Activated B cell treated with CpG ODN at 0.5 μM for 24 hours (primary cell): Measurements from ENCODE around the gene OXNAD1. TPM values are rescaled to one million over a fixed set of nuclear protein-coding genes. Genes with fewer than 3 reads are reported as not detected.
A peak's percentile ranks its signal among the peaks of the same experiment; 100 is the strongest.

Source experiments
- ATAC-seq: fragments of 200-7000 bp; cut with Tn5 transposase; one replicate; pipeline ENCODE4 v1.10.0; 2021; ENCODE audit warnings: low read depth, mild to moderate bottlenecking, moderate library complexity
- CTCF ChIA-PET: fragments of 350-600 bp; sonication (Branson Sonifier 250); formaldehyde crosslinking; loops from one replicate; lab custom pipeline; 2021; ENCODE audit warnings: antibody characterized with exemption; lab: Charles Lee
- POLR2A ChIA-PET: fragments of 350-600 bp; sonication (Branson Sonifier 250); formaldehyde crosslinking; loops from one replicate; lab custom pipeline; 2021; ENCODE audit warnings: antibody characterized with exemption; lab: Charles Lee
- DNase-seq: peaks from one replicate; pipeline ENCODE4 v3.0.0; 2022
- H3K27ac Mint-ChIP-seq: one replicate; pipeline ENCODE4 v1.8.0; 2020; ENCODE audit warnings: mixed read lengths
- H3K27me3 Mint-ChIP-seq: one replicate; pipeline ENCODE4 v1.8.0; 2021; ENCODE audit warnings: mixed read lengths
- H3K36me3 Mint-ChIP-seq: one replicate; pipeline ENCODE4 v1.8.0; 2021; ENCODE audit warnings: low read depth, mixed read lengths
- H3K4me1 Mint-ChIP-seq: one replicate; pipeline ENCODE4 v1.8.0; 2021; ENCODE audit warnings: mixed read lengths
- H3K4me3 Mint-ChIP-seq: one replicate; pipeline ENCODE4 v1.8.0; 2020; ENCODE audit warnings: mild to moderate bottlenecking, mixed read lengths
- H3K9me3 Mint-ChIP-seq: one replicate; pipeline ENCODE4 v1.8.0; 2020; ENCODE audit warnings: mixed read lengths
- intact Hi-C: fragments of 100-400 bp; cut with micrococcal nuclease; formaldehyde crosslinking; loops from one replicate; pipeline ENCODE4 v1.15.1; 2024
- total RNA-seq: library from RNA; stranded (reverse); gene quantifications from 2 replicates; pipeline ENCODE4 v1.2.3, GENCODE V29; 2022
- TF ChIP-seq, protein P1 (sequence below): fragments of 200-600 bp; IDR thresholded peaks from one replicate; pipeline ENCODE4 v1.8.0; 2022; ENCODE audit warnings: antibody characterized with exemption, mild to moderate bottlenecking

OXNAD1 gene
- total RNA-seq, 1 donor from 2014 or later = 8.7 TPM

DNA sequence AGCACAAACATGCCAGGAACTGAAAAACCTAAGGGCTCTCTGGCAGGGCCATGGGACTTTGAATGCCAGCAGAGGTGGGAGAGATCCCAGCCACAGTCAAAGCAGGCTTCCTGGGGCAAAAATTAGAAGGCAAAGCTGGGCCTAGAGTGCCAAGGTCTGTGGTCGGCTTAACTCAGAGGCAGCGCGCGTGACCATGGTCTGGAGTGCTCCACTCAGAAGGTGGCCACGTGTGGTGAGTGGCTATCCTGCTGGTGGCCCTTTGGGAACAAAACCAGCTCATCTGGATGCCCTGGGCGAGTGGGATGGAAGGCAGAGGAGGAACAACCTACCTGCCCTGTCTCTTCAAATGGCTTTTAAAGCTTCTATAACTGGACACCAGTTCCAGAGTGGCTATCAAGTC is 63.1 kb downstream of the OXNAD1 start:
- H3K36me3 Mint-ChIP-seq = peaks cover 86% of the 10 kb centered on the region
- H3K4me1 Mint-ChIP-seq = no peaks in the 10 kb centered on the region
- no peak overlapping the region for H3K4me3 Mint-ChIP-seq
- peaks cover 12% of the 10 kb centered on the region for H3K9me3 Mint-ChIP-seq
- ATAC-seq (no peak), DNase-seq (no peak)
- TF ChIP-seq, protein P1, sequence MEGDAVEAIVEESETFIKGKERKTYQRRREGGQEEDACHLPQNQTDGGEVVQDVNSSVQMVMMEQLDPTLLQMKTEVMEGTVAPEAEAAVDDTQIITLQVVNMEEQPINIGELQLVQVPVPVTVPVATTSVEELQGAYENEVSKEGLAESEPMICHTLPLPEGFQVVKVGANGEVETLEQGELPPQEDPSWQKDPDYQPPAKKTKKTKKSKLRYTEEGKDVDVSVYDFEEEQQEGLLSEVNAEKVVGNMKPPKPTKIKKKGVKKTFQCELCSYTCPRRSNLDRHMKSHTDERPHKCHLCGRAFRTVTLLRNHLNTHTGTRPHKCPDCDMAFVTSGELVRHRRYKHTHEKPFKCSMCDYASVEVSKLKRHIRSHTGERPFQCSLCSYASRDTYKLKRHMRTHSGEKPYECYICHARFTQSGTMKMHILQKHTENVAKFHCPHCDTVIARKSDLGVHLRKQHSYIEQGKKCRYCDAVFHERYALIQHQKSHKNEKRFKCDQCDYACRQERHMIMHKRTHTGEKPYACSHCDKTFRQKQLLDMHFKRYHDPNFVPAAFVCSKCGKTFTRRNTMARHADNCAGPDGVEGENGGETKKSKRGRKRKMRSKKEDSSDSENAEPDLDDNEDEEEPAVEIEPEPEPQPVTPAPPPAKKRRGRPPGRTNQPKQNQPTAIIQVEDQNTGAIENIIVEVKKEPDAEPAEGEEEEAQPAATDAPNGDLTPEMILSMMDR = no peak
- H3K27me3 Mint-ChIP-seq = no peaks in the 10 kb centered on the region
- CTCF ChIA-PET = no interaction called here
- no peak overlapping the region for H3K27ac Mint-ChIP-seq
- POLR2A ChIA-PET = no interaction called here
- intact Hi-C loops = no loop called here

DNA sequence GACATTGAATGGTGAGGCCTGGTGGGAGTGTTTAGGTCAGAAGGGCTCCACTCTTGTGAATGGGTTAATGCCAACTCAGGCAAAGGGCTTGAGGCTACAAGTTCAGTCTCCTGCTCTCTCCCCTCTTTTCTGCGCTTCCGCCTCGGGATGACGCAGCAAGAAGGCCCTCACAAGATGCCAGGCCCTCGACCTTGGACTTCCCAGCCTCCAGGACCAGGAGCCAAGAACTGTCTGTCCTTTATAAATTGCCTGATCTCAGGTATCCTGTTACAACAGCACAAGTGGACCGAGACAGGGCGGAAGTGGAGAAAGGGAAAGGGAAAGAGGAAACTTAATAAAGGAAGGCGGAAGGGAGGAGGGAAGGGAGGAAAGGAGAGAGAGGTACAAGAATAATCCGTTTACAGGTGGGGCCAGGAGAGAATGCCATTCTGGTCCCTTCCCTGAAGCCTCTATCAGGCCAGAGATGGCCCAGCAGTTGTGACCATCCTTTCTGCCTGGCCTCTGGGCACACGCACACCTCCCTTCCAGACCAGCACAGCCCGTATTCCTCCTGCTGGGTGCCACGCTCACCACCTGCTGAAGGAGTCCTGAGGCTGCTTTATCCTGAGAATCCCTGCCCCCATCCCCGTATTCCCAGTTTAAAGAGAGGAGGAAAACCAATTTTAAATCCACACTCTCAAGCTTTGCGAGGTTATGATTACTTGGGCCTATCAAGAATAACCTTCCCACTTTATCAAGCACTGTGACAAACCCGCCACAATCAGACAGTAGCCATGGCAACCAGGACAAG is 64.2 kb downstream of the OXNAD1 start:
- H3K9me3 Mint-ChIP-seq = peaks cover 12% of the 10 kb centered on the region
- no peak for DNase-seq
- no peaks in the 10 kb centered on the region for H3K4me1 Mint-ChIP-seq
- CTCF ChIA-PET = no interaction called here
- ATAC-seq = no peak
- no peaks in the 10 kb centered on the region for H3K27me3 Mint-ChIP-seq
- H3K27ac Mint-ChIP-seq = peak overlapping the region; percentile 26
- TF ChIP-seq, protein P1 = no peak
- H3K36me3 Mint-ChIP-seq = peaks cover 85% of the 10 kb centered on the region
- H3K4me3 Mint-ChIP-seq = no peak overlapping the region
- POLR2A ChIA-PET = no interaction called here
- intact Hi-C loops = no loop called here

DNA sequence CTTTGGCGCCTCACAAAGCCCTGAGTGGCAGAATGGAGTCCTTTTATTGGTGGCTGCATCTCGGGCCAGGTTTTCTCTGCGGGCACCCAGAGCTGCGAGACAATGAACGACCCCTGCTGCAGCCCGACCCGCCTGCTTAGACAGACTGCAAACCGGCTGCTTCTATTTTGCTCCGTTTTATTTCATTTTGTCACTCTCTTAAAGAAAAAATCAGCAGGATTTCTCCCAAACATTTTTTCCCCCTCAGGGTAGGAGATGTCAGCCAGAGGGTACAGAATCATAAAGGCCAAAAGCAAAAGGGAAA is 64.8 kb downstream of the OXNAD1 start:
- H3K4me1 Mint-ChIP-seq = no peaks in the 10 kb centered on the region
- POLR2A ChIA-PET = no interaction called here

DNA sequence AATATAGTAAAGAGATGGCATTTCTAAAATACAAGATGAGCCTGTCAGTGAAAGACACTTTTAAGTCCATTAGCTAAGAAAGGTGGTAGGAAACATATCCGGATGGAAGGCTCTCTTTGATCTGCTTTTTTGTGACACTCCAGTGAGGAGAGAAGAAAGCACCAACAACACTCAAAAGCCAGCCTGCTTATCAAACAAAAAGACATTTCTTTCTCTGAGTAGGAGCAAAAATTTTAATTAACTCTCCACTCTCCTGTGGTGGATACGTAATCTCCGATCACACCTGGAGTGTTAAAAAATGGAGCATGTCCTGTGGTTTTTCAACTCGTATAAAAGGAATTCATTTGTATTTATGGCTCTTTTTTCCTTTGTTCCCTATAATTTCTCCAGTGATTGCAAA is 65.3 kb downstream of the OXNAD1 start:
- DNase-seq = no peak
- ChIA-PET CTCF (no interaction called here), POLR2A (no interaction called here)
- Mint-ChIP-seq H3K36me3 (peaks cover 89% of the 10 kb centered on the region), H3K4me1 (no peaks in the 10 kb centered on the region), H3K27me3 (no peaks in the 10 kb centered on the region), H3K27ac (no peak overlapping the region), H3K4me3 (no peak overlapping the region), H3K9me3 (peaks cover 12% of the 10 kb centered on the region)
- ATAC-seq = no peak
- TF ChIP-seq, protein P1 = no peak
- intact Hi-C loops = no loop called here

More for the DNA sequence above, 64.8 kb downstream of the OXNAD1 start:
- no peak overlapping the region for H3K4me3 Mint-ChIP-seq
- no peaks in the 10 kb centered on the region for H3K27me3 Mint-ChIP-seq
- H3K36me3 Mint-ChIP-seq = peaks cover 88% of the 10 kb centered on the region
- H3K27ac Mint-ChIP-seq = peak overlapping the region; percentile 26
- ATAC-seq = no peak
- TF ChIP-seq, protein P1 = no peak
- DNase-seq = no peak
- H3K9me3 Mint-ChIP-seq = peaks cover 12% of the 10 kb centered on the region
- CTCF ChIA-PET = no interaction called here
- intact Hi-C loops = no loop called here

DNA sequence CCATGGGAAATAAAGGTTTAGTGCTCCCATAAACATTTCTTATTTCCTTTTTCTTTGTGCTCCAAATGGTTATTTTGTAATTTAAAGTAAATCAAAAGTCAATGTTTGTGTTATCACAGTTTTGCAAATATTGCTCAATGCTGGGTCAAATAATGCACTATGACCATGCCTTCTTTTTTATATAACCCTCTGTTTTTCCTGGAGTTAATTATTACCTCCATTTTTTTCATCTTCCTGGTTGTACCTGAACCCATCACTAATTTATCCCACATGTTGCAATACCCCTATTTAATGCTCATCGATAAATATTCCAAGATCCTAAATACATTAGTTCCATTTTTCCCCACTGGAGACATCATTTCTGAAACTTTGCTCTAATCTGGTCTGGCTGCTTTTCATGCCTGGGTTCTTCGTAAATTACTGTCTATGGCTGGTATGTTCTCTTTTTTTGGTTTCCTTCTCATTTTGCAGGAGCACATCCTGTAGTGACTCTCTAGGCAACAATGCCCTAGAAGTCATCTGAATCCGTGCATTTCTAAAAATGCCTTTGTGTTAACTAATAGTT is 66.4 kb downstream of the OXNAD1 start:
- TF ChIP-seq, protein P1 = no peak
- ChIA-PET CTCF (no interaction called here), POLR2A (no interaction called here)
- Mint-ChIP-seq H3K27ac (no peak overlapping the region), H3K27me3 (no peaks in the 10 kb centered on the region), H3K4me1 (no peaks in the 10 kb centered on the region), H3K36me3 (peaks cover 90% of the 10 kb centered on the region), H3K4me3 (no peak overlapping the region), H3K9me3 (peaks cover 12% of the 10 kb centered on the region)
- intact Hi-C loops = no loop called here
- DNase-seq (no peak), ATAC-seq (no peak)
